Measurements from ENCODE around the gene WDR62.

- TF ChIP-seq POLR2A (IDR thresholded peaks at IDR 0.05) (no peak), CTCF (IDR thresholded peaks at IDR 0.05) (no peak), EP300 (IDR thresholded peaks at IDR 0.05) (no peak)
These were observed 36.4 kb downstream of the WDR62 start for GRCh38 chr19:36090910-36091695.

Measured in ovary (tissue), 3 donors.